Measurements from ENCODE around the gene SPRING1.

Gene SPRING1, protein sequence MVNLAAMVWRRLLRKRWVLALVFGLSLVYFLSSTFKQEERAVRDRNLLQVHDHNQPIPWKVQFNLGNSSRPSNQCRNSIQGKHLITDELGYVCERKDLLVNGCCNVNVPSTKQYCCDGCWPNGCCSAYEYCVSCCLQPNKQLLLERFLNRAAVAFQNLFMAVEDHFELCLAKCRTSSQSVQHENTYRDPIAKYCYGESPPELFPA

DNA sequence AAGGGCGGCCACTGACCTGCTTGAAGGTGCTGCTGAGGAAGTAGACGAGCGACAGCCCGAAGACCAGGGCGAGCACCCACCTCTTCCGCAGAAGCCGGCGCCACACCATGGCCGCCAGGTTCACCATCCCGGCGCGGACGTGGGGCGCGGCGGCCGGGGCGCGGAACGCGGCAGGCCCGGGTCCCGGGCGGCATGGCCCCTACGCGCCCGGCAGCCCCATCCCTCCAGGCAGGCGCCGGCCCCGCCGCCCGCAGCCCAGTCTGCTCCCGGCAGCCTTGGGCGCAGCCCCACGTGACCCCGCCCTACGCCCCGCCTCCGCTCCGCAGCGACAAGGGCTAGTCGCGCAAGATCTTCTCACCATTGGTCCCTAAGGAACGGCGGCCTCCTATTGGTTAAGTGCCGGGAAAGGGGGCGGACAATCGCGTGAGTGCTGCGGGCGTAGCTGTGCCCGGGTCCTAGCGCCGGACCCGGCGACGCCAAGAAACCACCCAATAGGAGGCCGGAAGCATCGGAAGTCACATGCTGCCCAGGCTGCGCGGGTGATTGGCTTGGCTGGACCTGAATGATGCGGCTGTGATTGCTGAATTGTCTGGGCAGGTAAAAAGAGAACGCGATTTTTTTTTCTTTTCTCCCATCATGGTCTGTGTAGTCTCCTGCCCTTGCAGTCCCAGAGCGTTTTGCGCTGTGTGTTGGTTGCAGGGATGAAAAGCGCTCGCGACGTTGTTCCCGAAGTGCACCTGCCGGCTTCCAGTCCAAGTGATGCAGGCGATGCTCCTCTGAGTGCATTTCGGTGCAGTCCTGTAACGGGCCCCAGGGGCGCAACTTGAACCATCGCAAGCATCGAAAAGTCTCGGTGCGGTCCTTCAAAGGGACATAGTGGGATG is at the start of gene SPRING1, which contains the start of gene RNFT2:
Gene SPRING1 (minus strand): TSS at position 296 of the 884 bp plus-strand sequence. CDS start 169 bp downstream, at position 127.
Gene RNFT2 (plus strand): TSS at position 542 of the 884 bp plus-strand sequence. CDS start 2,183 bp downstream, outside the sequence.
- peak within 1 kb of the TSS; percentile 88 for H3K27ac Mint-ChIP-seq
- no peaks in the 10 kb centered on the region for H3K9me3 Mint-ChIP-seq
- H3K4me1 Mint-ChIP-seq (ENCODE audit: low read depth) = peaks cover 28% of the 10 kb centered on the region
- peaks cover 18% of the 10 kb centered on the region for H3K36me3 Mint-ChIP-seq (ENCODE audit: low read depth)
- H3K27me3 Mint-ChIP-seq = no peaks in the 10 kb centered on the region
- H3K4me3 Mint-ChIP-seq = peak within 1 kb of the TSS; percentile 96

- no peak overlapping the region for H3K4me3 Mint-ChIP-seq
- H3K27me3 Mint-ChIP-seq = no peaks in the 10 kb centered on the region
- H3K36me3 Mint-ChIP-seq (ENCODE audit: low read depth) = peaks cover 26% of the 10 kb centered on the region
- H3K4me1 Mint-ChIP-seq (ENCODE audit: low read depth) = no peaks in the 10 kb centered on the region
- H3K9me3 Mint-ChIP-seq = no peaks in the 10 kb centered on the region
- H3K27ac Mint-ChIP-seq = no peak overlapping the region
Observed at GRCh38 chr12:116784238-116784612, 46.4 kb upstream of the SPRING1 start.

DNA sequence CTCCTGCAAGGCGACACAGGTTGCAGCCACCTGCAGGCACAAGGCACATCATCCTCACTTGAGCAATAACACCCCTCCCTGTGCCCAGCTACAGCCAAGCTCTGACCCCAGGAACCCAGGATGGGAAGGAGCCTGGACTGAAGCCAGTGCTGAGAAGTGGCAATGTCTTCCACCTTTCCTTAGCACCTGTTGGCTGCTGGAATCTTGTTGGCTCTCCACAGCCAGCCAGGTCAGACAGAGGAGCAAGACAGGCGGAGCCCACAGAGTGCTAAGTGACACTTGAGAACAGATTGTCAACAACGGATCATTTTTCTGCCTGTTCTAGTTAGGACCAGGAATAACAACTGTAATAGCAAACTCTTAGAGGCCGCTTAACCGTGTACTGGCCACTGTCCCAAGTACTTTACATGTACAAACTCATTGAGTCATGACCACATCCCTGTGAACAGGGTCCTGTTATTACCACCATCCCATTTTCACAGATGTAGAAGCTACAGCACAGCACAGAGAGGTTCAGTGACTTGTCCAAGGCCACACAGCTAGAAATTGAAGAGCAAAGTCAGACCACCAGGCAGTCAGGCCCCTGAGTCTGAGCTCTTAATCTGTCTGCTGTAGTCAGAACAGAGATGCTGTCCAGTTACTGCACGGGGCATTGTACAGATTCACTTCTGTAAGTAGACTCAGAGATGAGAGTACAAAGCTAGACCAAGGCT is 45.8 kb upstream of the SPRING1 start:
- no peaks in the 10 kb centered on the region for H3K9me3 Mint-ChIP-seq
- no peaks in the 10 kb centered on the region for H3K27me3 Mint-ChIP-seq
- no peak overlapping the region for H3K4me3 Mint-ChIP-seq
- H3K4me1 Mint-ChIP-seq (ENCODE audit: low read depth) = no peaks in the 10 kb centered on the region
- H3K27ac Mint-ChIP-seq = no peak overlapping the region
- H3K36me3 Mint-ChIP-seq (ENCODE audit: low read depth) = peaks cover 26% of the 10 kb centered on the region

DNA sequence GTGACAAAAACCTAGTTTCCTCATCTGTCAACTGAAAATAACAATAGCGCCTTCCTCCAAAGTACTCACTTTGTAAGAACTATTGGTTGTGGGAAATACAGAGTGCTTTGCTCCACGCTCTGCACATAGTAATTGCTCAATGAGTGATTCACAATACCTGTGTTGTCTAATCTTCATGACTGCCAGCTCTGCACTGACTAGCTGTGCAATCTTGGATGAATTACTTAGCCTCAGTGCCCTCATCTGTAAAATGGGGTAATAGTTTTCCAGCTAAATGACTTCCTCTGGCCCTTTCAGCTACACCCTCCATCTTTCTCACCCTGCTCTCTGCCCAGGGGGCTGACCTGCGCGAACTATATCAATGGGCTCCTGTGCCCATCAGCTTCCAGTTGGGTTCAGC is 43.1 kb upstream of the SPRING1 start:
- H3K27ac Mint-ChIP-seq = no peak overlapping the region
- no peaks in the 10 kb centered on the region for H3K27me3 Mint-ChIP-seq
- no peaks in the 10 kb centered on the region for H3K4me1 Mint-ChIP-seq (ENCODE audit: low read depth)
- H3K36me3 Mint-ChIP-seq (ENCODE audit: low read depth) = peaks cover 17% of the 10 kb centered on the region
- H3K4me3 Mint-ChIP-seq = no peak overlapping the region
- no peaks in the 10 kb centered on the region for H3K9me3 Mint-ChIP-seq

DNA sequence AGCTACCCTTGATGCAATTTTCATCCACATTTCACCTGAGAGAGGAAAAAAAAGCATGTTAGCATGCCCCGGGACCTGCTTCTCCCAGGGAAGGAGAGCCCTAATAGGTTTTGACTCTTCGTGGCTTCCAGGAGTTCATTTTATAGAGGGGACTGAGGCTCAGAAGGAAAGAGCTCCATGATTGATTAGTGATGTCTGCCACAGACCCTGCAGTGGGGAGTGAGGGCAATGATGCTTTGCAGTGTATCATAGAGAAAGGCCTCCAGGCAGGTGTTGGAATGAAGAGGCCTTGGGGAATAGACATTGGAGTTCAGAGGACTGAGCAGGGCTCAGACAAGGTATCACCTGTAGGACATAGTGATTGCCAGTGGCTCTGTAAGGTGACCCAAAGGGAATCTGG is 41.7 kb upstream of the SPRING1 start:
- no peak overlapping the region for H3K27ac Mint-ChIP-seq
- peaks cover 12% of the 10 kb centered on the region for H3K36me3 Mint-ChIP-seq (ENCODE audit: low read depth)
- no peak overlapping the region for H3K4me3 Mint-ChIP-seq
- H3K27me3 Mint-ChIP-seq = no peaks in the 10 kb centered on the region
- no peaks in the 10 kb centered on the region for H3K4me1 Mint-ChIP-seq (ENCODE audit: low read depth)
- no peaks in the 10 kb centered on the region for H3K9me3 Mint-ChIP-seq

GRCh38 chr12:116777245-116777644 is 39.4 kb upstream of the SPRING1 start:
- Mint-ChIP-seq H3K27me3 (no peaks in the 10 kb centered on the region), H3K36me3 (ENCODE audit: low read depth) (peaks cover 5% of the 10 kb centered on the region), H3K4me3 (no peak overlapping the region), H3K4me1 (ENCODE audit: low read depth) (peaks cover 5% of the 10 kb centered on the region), H3K9me3 (no peaks in the 10 kb centered on the region), H3K27ac (no peak overlapping the region)

GRCh38 chr12:116774020-116774419 is 36.2 kb upstream of the SPRING1 start:
- H3K4me3 Mint-ChIP-seq = no peak overlapping the region
- no peaks in the 10 kb centered on the region for H3K27me3 Mint-ChIP-seq
- H3K4me1 Mint-ChIP-seq (ENCODE audit: low read depth) = peaks cover 5% of the 10 kb centered on the region
- H3K27ac Mint-ChIP-seq = no peak overlapping the region
- no peaks in the 10 kb centered on the region for H3K9me3 Mint-ChIP-seq
- H3K36me3 Mint-ChIP-seq (ENCODE audit: low read depth) = peaks cover 9% of the 10 kb centered on the region

GRCh38 chr12:116773276-116773731 is 35.4 kb upstream of the SPRING1 start:
- no peak overlapping the region for H3K4me3 Mint-ChIP-seq
- peaks cover 9% of the 10 kb centered on the region for H3K36me3 Mint-ChIP-seq (ENCODE audit: low read depth)
- H3K4me1 Mint-ChIP-seq (ENCODE audit: low read depth) = peaks cover 5% of the 10 kb centered on the region
- no peaks in the 10 kb centered on the region for H3K27me3 Mint-ChIP-seq
- H3K9me3 Mint-ChIP-seq = no peaks in the 10 kb centered on the region
- no peak overlapping the region for H3K27ac Mint-ChIP-seq

DNA sequence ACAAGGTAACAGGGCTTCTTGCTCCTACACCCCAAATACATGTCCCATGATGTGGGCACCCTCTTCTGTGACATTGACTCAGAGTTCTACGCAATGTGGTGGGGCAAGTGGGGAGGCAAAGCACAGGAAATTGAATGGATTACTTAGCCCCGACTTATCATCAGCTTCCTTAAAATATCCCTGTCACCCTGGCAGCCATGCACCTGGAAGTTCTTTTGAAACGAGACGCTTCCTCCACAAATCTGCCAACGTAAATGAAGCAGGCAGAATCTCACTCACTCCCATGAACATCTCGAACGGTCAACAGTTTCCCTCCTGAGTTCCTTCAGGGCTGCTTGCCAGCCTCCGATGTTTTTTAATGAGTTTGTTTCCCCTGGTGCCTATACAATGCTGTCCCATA is 33.8 kb upstream of the SPRING1 start:
- H3K4me1 Mint-ChIP-seq (ENCODE audit: low read depth) = peaks cover 5% of the 10 kb centered on the region
- peaks cover 12% of the 10 kb centered on the region for H3K36me3 Mint-ChIP-seq (ENCODE audit: low read depth)

DNA sequence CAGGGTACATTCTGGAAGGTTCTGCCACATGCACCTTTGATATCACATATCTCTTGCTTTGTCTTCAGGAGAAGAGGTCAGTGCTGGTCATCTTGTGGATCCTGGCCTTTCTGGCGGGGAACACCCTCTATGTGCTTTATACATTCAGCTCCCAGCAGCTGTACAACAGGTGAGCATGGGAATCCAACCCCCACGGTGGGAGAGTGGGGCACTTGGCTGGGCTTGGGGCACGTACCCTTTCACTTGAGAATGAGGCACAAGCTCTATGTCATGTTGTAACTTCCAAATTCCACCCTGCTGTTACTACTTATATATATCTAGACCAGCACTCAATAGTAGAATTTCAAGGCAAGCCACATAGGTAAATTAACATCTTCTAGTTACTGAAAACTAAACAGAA is 28.9 kb upstream of the SPRING1 start:
- no peak overlapping the region for H3K27ac Mint-ChIP-seq
- no peaks in the 10 kb centered on the region for H3K27me3 Mint-ChIP-seq
- H3K4me1 Mint-ChIP-seq (ENCODE audit: low read depth) = no peaks in the 10 kb centered on the region
- no peak overlapping the region for H3K4me3 Mint-ChIP-seq
- peaks cover 10% of the 10 kb centered on the region for H3K36me3 Mint-ChIP-seq (ENCODE audit: low read depth)
- no peaks in the 10 kb centered on the region for H3K9me3 Mint-ChIP-seq

More for the DNA sequence above, 33.8 kb upstream of the SPRING1 start:
- H3K27me3 Mint-ChIP-seq = no peaks in the 10 kb centered on the region
- H3K4me3 Mint-ChIP-seq = no peak overlapping the region
- H3K27ac Mint-ChIP-seq = no peak overlapping the region
- no peaks in the 10 kb centered on the region for H3K9me3 Mint-ChIP-seq

DNA sequence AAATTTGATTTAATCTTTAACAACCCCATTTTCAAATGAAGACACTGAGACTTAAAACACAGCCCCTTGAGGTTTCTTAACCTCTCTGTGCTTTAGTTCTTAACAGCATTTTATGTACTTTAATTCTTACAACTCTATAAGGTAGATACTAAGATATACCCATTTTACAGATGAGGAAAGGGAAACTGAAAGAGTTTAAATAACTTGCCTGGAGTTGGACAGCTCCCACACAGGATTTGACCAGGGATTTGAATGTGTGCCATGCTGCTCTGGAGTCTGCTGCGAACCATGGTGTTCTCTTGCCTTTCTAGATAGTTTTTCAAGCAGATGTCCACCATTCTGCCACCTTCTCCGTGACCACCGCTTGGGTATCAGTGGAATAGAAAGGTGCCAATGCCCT is 28.4 kb upstream of the SPRING1 start:
- H3K4me3 Mint-ChIP-seq = no peak overlapping the region
- H3K27me3 Mint-ChIP-seq = no peaks in the 10 kb centered on the region
- no peaks in the 10 kb centered on the region for H3K4me1 Mint-ChIP-seq (ENCODE audit: low read depth)
- H3K27ac Mint-ChIP-seq = no peak overlapping the region
- no peaks in the 10 kb centered on the region for H3K9me3 Mint-ChIP-seq
- peaks cover 8% of the 10 kb centered on the region for H3K36me3 Mint-ChIP-seq (ENCODE audit: low read depth)

DNA sequence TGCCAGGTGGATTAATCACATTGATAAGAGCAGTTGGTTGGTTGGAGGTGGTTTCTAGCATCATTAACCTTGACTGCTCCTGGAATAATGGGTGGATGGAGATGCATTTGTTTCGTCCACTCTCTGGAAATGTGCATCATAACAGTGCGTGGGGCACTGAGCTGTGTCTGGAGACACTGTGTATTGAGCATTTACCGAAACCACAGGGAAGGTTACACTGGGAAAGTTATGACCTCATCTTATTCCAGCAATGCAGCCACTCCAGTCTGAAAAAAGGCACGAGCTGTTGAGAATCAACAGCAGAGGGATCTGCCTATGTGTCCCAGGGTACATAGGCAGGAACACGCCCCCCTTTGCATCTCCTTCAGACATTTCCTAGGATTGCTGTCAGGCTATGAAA is 27.4 kb upstream of the SPRING1 start:
- Mint-ChIP-seq H3K4me1 (ENCODE audit: low read depth) (no peaks in the 10 kb centered on the region), H3K4me3 (no peak overlapping the region), H3K27me3 (no peaks in the 10 kb centered on the region), H3K27ac (no peak overlapping the region), H3K9me3 (no peaks in the 10 kb centered on the region), H3K36me3 (ENCODE audit: low read depth) (peaks cover 14% of the 10 kb centered on the region)

GRCh38 chr12:116761499-116761898 is 23.6 kb upstream of the SPRING1 start:
- Mint-ChIP-seq H3K9me3 (no peaks in the 10 kb centered on the region), H3K4me1 (ENCODE audit: low read depth) (no peaks in the 10 kb centered on the region), H3K36me3 (ENCODE audit: low read depth) (peaks cover 22% of the 10 kb centered on the region), H3K4me3 (no peak overlapping the region), H3K27ac (no peak overlapping the region), H3K27me3 (no peaks in the 10 kb centered on the region)

GRCh38 chr12:116760622-116761020 is 22.8 kb upstream of the SPRING1 start:
- Mint-ChIP-seq H3K27me3 (no peaks in the 10 kb centered on the region), H3K4me3 (no peak overlapping the region), H3K36me3 (ENCODE audit: low read depth) (peaks cover 28% of the 10 kb centered on the region), H3K9me3 (no peaks in the 10 kb centered on the region), H3K4me1 (ENCODE audit: low read depth) (no peaks in the 10 kb centered on the region), H3K27ac (no peak overlapping the region)
